22Rv1 (cell line): Measurements from ENCODE around the gene ATP9A.

Source experiments
- H3K27ac ChIP-seq: fragments of 450-650 bp; 2 replicates; pipeline ENCODE4 v1.5.1; 2017
- CTCF ChIP-seq: fragments of 450-650 bp; IDR thresholded peaks from 2 replicates; pipeline ENCODE4 v1.5.1; 2017; ENCODE audit warnings: mild to moderate bottlenecking
- ZFX ChIP-seq: fragments of 450-650 bp; IDR thresholded peaks from 2 replicates; pipeline ENCODE4 v1.6.1; 2017; ENCODE audit warnings: antibody characterized with exemption, borderline replicate concordance

The ATP9A gene

GRCh38 chr20:51680067-51680749 is 88.0 kb downstream of the ATP9A start:
- no peak for TF ChIP-seq ZFX

GRCh38 chr20:51679254-51679921 is 88.8 kb downstream of the ATP9A start:
- no peak overlapping the region for H3K27ac ChIP-seq
- TF ChIP-seq ZFX (no peak), CTCF (no peak)

More at GRCh38 chr20:51680067-51680749, 88.0 kb downstream of the ATP9A start:
- H3K27ac ChIP-seq, result no peak overlapping the region

GRCh38 chr20:51678026-51678697 is 90.0 kb downstream of the ATP9A start:
- TF ChIP-seq ZFX (no peak), CTCF (no peak)
- H3K27ac ChIP-seq, result no peak overlapping the region

GRCh38 chr20:51668947-51669346 is 99.2 kb downstream of the ATP9A start:
- H3K27ac ChIP-seq, result no peak overlapping the region
- TF ChIP-seq CTCF (no peak), ZFX (no peak)

GRCh38 chr20:51668515-51668914 is 99.7 kb downstream of the ATP9A start:
- H3K27ac ChIP-seq, result no peak overlapping the region
- TF ChIP-seq ZFX, result no peak
- no peak for TF ChIP-seq CTCF

GRCh38 chr20:51667491-51667890 is 100.7 kb downstream of the ATP9A start:
- TF ChIP-seq CTCF (no peak), ZFX (no peak)
- H3K27ac ChIP-seq, result no peak overlapping the region

GRCh38 chr20:51667002-51667408 is 101.2 kb downstream of the ATP9A start:
- H3K27ac ChIP-seq, result no peak overlapping the region
- TF ChIP-seq CTCF, result no peak
- TF ChIP-seq ZFX, result no peak
